Fibroblast of villous mesenchyme (primary cell): ENCODE data around the gene KCTD3. TPM values are rescaled to one million over a fixed set of nuclear protein-coding genes. Genes with fewer than 3 reads are reported as not detected.

Experiments used
- small RNA-seq: library from RNA; depleted of rRNA; stranded (forward); fragments of <200 nt; gene quantifications from one replicate; pipeline ENCODE3, GENCODE V24; 2012
- total RNA-seq: library from RNA; depleted of rRNA; stranded (reverse); fragments of >200 nt; gene quantifications from 2 replicates; pipeline ENCODE4 v1.2.3, GENCODE V29; 2012

Gene KCTD3
- total RNA-seq, 1 donor, result 60.9 TPM

Small RNA genes within 50 kb of the gene (small RNA-seq; reads per million reads assigned to genes)
- not detected for gene RF00108
